ENCODE measurements around the gene SERPINA5. TPM values are rescaled to one million over a fixed set of nuclear protein-coding genes. Genes with fewer than 3 reads are reported as not detected.

Gene SERPINA5
- total and polyA plus RNA-seq, 3 donors from 2014 or later = 940 to 1,170 (median 1,154) TPM

DNA sequence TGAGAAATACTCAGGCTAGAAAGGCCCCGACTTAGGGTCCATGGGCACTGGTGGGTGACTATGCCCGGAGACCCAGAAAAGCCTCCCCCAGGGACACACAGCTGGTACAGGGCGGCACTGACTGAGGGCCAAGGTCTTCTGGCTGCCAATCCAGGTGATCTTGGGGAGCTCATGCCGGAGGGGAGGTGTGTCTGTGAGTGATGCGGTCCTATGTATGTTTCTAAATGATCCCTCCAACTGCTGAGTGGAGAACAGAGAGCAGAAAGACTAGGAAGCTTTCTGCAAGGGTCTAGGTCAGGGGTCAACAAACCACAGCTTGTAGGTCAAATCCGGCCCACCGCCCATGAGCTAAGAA is 19.6 kb upstream of the SERPINA5 start:
- no peak overlapping the region for H3K27ac ChIP-seq
- TF ChIP-seq POLR2A (IDR thresholded peaks at IDR 0.05) = no peak
- TF ChIP-seq, protein P1, sequence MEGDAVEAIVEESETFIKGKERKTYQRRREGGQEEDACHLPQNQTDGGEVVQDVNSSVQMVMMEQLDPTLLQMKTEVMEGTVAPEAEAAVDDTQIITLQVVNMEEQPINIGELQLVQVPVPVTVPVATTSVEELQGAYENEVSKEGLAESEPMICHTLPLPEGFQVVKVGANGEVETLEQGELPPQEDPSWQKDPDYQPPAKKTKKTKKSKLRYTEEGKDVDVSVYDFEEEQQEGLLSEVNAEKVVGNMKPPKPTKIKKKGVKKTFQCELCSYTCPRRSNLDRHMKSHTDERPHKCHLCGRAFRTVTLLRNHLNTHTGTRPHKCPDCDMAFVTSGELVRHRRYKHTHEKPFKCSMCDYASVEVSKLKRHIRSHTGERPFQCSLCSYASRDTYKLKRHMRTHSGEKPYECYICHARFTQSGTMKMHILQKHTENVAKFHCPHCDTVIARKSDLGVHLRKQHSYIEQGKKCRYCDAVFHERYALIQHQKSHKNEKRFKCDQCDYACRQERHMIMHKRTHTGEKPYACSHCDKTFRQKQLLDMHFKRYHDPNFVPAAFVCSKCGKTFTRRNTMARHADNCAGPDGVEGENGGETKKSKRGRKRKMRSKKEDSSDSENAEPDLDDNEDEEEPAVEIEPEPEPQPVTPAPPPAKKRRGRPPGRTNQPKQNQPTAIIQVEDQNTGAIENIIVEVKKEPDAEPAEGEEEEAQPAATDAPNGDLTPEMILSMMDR (IDR thresholded peaks at IDR 0.05) = no peak
- H3K4me1 ChIP-seq = no peaks in the 10 kb centered on the region
- intact Hi-C loops (cut with DNase I; ENCODE audit: low total_unique reads) = no loop called here
- no peaks in the 10 kb centered on the region for H3K36me3 ChIP-seq (ENCODE audit: low read depth, missing control alignments)
- H3K27me3 ChIP-seq = no peaks in the 10 kb centered on the region
- WGBS, 2 donors = 90 to 100% methylated on average over 3 to 7 of the region's 7 CpGs
- H3K9me3 ChIP-seq = no peaks in the 10 kb centered on the region
- H3K4me3 ChIP-seq = no peak overlapping the region
- DNase-seq = peak; percentile 2

DNA sequence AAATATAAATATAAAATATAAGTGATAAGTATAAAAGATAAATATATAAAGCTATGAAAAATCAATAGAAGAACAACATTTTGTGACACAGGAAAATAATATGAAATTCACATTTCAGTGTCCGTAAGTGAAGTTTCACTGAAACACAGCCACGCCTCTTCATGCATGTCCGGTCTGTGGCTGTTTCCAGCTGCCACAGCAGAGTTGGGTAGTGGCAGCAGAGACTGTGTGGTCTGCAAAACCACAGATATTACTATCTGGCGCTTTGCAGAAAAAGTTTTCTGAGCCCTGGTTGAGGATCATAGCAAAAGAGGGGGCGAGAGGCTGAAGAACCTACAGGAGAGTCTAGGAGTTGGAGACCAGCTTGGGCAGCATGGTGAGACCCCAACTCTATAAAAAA is 19.2 kb upstream of the SERPINA5 start:
- TF ChIP-seq, protein P1 (IDR thresholded peaks at IDR 0.05) = no peak
- no peak for TF ChIP-seq POLR2A (IDR thresholded peaks at IDR 0.05)
- WGBS, 2 donors = 90 to 94% methylated on average over 5 of the region's 5 CpGs

DNA sequence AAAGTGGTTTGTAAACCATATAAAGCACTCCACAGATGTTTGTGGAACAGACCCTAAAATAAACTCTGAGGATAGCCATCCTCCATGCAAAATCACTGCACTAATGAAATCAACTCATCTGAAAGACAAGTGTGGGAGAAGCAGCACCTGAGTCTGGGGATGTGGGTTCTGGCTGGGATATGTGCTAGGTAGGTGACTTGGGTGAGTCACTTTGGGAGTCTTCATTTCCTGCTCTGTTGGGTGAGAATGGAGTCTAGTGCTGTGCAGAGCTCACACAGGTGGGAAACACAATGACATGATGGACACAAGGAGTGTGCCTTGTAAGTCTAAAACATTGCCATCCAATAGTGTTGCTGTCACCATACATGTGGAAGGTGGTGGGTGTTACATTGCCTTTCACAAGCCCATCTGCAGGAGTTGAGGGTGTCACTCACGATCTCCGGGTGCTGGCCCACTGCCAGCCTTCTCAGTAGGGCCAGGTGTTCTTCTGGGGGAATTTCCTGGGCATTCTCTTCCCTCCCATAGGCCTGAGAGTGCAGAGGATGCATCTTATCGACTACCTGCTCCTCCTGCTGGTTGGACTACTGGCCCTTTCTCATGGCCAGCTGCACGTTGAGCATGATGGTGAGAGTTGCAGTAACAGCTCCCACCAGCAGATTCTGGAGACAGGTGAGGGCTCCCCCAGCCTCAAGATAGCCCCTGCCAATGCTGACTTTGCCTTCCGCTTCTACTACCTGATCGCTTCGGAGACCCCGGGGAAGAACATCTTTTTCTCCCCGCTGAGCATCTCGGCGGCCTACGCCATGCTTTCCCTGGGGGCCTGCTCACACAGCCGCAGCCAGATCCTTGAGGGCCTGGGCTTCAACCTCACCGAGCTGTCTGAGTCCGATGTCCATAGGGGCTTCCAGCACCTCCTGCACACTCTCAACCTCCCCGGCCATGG is 18.0 kb upstream of the SERPINA5 start:
- DNase-seq = peak; percentile 4
- Histone ChIP-seq H3K4me1 (no peaks in the 10 kb centered on the region), H3K9me3 (no peaks in the 10 kb centered on the region), H3K4me3 (no peak overlapping the region), H3K27ac (no peak overlapping the region), H3K36me3 (ENCODE audit: low read depth, missing control alignments) (no peaks in the 10 kb centered on the region), H3K27me3 (no peaks in the 10 kb centered on the region)
- WGBS, 2 donors = 88 to 96% methylated on average over 16 of the region's 16 CpGs
- intact Hi-C loops (cut with DNase I; ENCODE audit: low total_unique reads) = no loop called here
- TF ChIP-seq, protein P1 (IDR thresholded peaks at IDR 0.05) = no peak
- TF ChIP-seq POLR2A (IDR thresholded peaks at IDR 0.05) = no peak

More for the DNA sequence above, 19.2 kb upstream of the SERPINA5 start:
- intact Hi-C loops (cut with DNase I; ENCODE audit: low total_unique reads) = no loop called here
- DNase-seq = peak; percentile 4
- H3K36me3 ChIP-seq (ENCODE audit: low read depth, missing control alignments) = no peaks in the 10 kb centered on the region
- no peak overlapping the region for H3K27ac ChIP-seq
- H3K4me1 ChIP-seq = no peaks in the 10 kb centered on the region
- no peak overlapping the region for H3K4me3 ChIP-seq
- H3K27me3 ChIP-seq = no peaks in the 10 kb centered on the region
- H3K9me3 ChIP-seq = no peaks in the 10 kb centered on the region

DNA sequence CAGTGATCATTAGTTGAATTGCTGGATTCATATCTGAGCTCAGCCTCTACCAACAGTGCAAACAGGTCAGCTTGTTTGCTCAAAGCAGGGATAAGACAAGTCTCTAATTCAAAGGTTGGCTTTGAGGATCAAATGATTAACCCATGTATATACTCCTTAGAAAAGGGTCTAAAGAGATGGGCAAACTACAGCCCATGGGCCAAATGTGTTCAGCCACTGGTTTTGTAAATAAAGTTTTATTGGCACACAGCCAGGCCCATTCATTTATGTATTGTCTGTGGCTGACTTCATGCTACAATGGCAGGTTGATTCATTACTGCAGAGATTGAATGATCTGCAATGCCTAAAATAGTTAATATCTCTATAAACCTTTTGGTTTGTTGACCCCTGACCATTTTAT is 16.8 kb upstream of the SERPINA5 start:
- no peaks in the 10 kb centered on the region for H3K36me3 ChIP-seq (ENCODE audit: low read depth, missing control alignments)
- no peaks in the 10 kb centered on the region for H3K4me1 ChIP-seq
- TF ChIP-seq, protein P1 (IDR thresholded peaks at IDR 0.05) = no peak
- no peak for TF ChIP-seq POLR2A (IDR thresholded peaks at IDR 0.05)
- intact Hi-C loops (cut with DNase I; ENCODE audit: low total_unique reads) = no loop called here
- DNase-seq = no peak
- H3K4me3 ChIP-seq = no peak overlapping the region
- H3K9me3 ChIP-seq = no peaks in the 10 kb centered on the region
- no peak overlapping the region for H3K27ac ChIP-seq
- no peaks in the 10 kb centered on the region for H3K27me3 ChIP-seq

DNA sequence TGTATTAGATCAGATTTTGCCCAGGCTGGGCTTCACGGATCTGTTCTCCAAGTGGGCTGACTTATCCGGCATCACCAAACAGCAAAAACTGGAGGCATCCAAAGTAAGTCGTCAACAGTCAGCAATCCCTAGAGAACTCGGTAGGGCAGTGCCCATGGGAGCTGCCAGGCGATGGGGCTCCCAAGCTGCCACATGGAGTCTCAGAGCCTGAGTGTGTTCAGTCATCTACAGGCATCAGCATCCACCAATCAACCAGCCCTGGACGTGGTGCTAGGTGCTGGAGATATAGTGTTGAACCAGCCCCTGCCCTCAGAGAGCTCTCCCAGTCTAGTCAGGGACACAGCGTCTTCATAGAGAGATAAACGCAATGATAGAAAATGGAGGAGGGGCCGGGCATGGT is 13.0 kb upstream of the SERPINA5 start:
- 84 to 90% methylated on average over 8 to 9 of the region's 9 CpGs for WGBS, 2 donors
- no peaks in the 10 kb centered on the region for H3K9me3 ChIP-seq
- intact Hi-C loops (cut with DNase I; ENCODE audit: low total_unique reads) = no loop called here
- H3K4me3 ChIP-seq = no peak overlapping the region
- H3K27me3 ChIP-seq = no peaks in the 10 kb centered on the region
- peak; percentile 0 for DNase-seq
- no peak overlapping the region for H3K27ac ChIP-seq
- TF ChIP-seq, protein P1 (IDR thresholded peaks at IDR 0.05) = no peak
- no peak for TF ChIP-seq POLR2A (IDR thresholded peaks at IDR 0.05)
- H3K36me3 ChIP-seq (ENCODE audit: low read depth, missing control alignments) = no peaks in the 10 kb centered on the region
- peaks cover 10% of the 10 kb centered on the region for H3K4me1 ChIP-seq

All from testis (tissue), 3 donors.